Smooth muscle cell (in vitro differentiated cells): ENCODE data around the gene SELENOW. TPM values are rescaled to one million over a fixed set of nuclear protein-coding genes. Genes with fewer than 3 reads are reported as not detected.
A peak's percentile ranks its signal among the peaks of the same experiment; 100 is the strongest.
"Not testable (repeated sequence)": the region's sequence is repeated elsewhere in the genome, so short reads cannot be mapped to it uniquely, and the experiment has no call there.

ENCODE experiments used
- DNase-seq: peaks from one replicate; lab custom pipeline; 2025; ENCODE audit not compliant: unreplicated experiment; lab: John Stamatoyannopoulos, UW
- H2AFZ ChIP-seq: fragments of 200-600 bp; sonication (generic); 2 replicates; pipeline ENCODE4 v1.6.0; 2016; ENCODE audit warnings: antibody characterized with exemption, low read depth, mild to moderate bottlenecking
- H3F3A ChIP-seq: fragments of 200-600 bp; sonication (generic); 2 replicates; pipeline ENCODE4 v1.6.0; 2017; ENCODE audit warnings: antibody characterized with exemption, low read depth
- H3K27ac ChIP-seq: fragments of 200-600 bp; sonication (generic); 2 replicates; pipeline ENCODE4 v1.5.1; 2016; ENCODE audit warnings: low read depth, mild to moderate bottlenecking
- H3K27me3 ChIP-seq: fragments of 200-600 bp; sonication (generic); 2 replicates; pipeline ENCODE4 v1.6.1; 2016; ENCODE audit warnings: low read depth, mild to moderate bottlenecking
- H3K36me3 ChIP-seq: fragments of 200-600 bp; sonication (generic); 2 replicates; pipeline ENCODE4 v1.5.1; 2016; ENCODE audit warnings: low read depth
- H3K4me1 ChIP-seq: fragments of 200-600 bp; sonication (generic); 2 replicates; pipeline ENCODE4 v1.5.1; 2016; ENCODE audit warnings: low read depth
- H3K4me2 ChIP-seq: fragments of 200-600 bp; sonication (generic); 2 replicates; pipeline ENCODE4 v1.6.0; 2016; ENCODE audit warnings: mild to moderate bottlenecking
- H3K4me3 ChIP-seq: fragments of 200-600 bp; sonication (generic); 2 replicates; pipeline ENCODE4 v1.5.1; 2016; ENCODE audit warnings: mild to moderate bottlenecking
- H3K79me2 ChIP-seq: fragments of 200-600 bp; sonication (generic); 2 replicates; pipeline ENCODE4 v1.6.0; 2016; ENCODE audit warnings: low read depth, mild to moderate bottlenecking
- H3K9ac ChIP-seq: fragments of 200-600 bp; sonication (generic); 2 replicates; pipeline ENCODE4 v1.6.0; 2016; ENCODE audit warnings: low read depth
- H3K9me3 ChIP-seq: fragments of 200-600 bp; sonication (generic); replicated peaks from 2 replicates; pipeline ENCODE4 v1.5.1; 2016; ENCODE audit warnings: low read depth
- H4K20me1 ChIP-seq: fragments of 200-600 bp; sonication (generic); 2 replicates; pipeline ENCODE4 v1.6.0; 2016; ENCODE audit warnings: low read depth
- WGBS: methylation state at CpG from one replicate; pipeline ENCODE4 v1.1.7; 2016; ENCODE audit warnings: low lambda C conversion rate; 5-methylcytosine and 5-hydroxymethylcytosine counted together
- polyA plus RNA-seq: library from polyadenylated mRNA; unstranded; fragments of >200 nt; fragmentation: Nextera tagmentation; extraction: Ambion mirVana; gene quantifications from 2 replicates; pipeline ENCODE4 v1.2.1, GENCODE V29; 2016
- total RNA-seq: library from RNA; depleted of rRNA; stranded (reverse); fragments of >200 nt; gene quantifications from 2 replicates; pipeline ENCODE4 v1.2.3, GENCODE V29; 2014
- TF ChIP-seq, protein P1 (sequence below): fragments of 200-600 bp; sonication (generic); IDR thresholded peaks from 2 replicates; pipeline ENCODE4 v1.5.1; 2017; ENCODE audit warnings: borderline replicate concordance, mild to moderate bottlenecking, antibody characterized with exemption; ENCODE audit not compliant: insufficient read depth, poor library complexity, severe bottlenecking

SELENOW gene
- total and polyA plus RNA-seq, 2 experiments from 2014 or later: 441 to 558 TPM

DNA sequence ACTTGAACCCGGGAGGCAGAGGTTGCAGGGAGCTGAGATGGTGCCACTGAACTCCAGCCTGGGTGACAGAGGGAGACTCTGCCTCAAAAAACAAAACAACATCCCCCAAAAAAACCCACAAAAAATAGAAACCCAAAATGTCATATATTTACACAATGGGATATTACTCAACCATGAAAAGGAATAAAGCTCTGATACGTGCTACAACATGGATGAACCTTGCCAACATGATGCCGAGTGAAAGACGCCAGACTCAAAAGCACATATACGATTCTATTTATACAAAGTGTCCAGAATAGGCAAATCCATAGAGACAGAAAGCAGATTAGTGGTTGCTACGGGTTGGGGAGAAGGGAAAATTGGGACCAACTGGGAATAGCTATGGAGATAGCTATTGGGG is 27.9 kb downstream of the SELENOW start:
- Histone ChIP-seq H3K79me2 (no peaks in the 10 kb centered on the region), H2AFZ (no peak overlapping the region), H3K4me3 (no peak overlapping the region), H3K27me3 (no peaks in the 10 kb centered on the region), H3K4me1 (no peaks in the 10 kb centered on the region), H3K9ac (no peak overlapping the region), H3F3A (no peaks in the 10 kb centered on the region), H4K20me1 (no peaks in the 10 kb centered on the region), H3K9me3 (no peaks in the 10 kb centered on the region), H3K36me3 (no peaks in the 10 kb centered on the region), H3K4me2 (no peak overlapping the region), H3K27ac (no peak overlapping the region)
- TF ChIP-seq, protein P1, sequence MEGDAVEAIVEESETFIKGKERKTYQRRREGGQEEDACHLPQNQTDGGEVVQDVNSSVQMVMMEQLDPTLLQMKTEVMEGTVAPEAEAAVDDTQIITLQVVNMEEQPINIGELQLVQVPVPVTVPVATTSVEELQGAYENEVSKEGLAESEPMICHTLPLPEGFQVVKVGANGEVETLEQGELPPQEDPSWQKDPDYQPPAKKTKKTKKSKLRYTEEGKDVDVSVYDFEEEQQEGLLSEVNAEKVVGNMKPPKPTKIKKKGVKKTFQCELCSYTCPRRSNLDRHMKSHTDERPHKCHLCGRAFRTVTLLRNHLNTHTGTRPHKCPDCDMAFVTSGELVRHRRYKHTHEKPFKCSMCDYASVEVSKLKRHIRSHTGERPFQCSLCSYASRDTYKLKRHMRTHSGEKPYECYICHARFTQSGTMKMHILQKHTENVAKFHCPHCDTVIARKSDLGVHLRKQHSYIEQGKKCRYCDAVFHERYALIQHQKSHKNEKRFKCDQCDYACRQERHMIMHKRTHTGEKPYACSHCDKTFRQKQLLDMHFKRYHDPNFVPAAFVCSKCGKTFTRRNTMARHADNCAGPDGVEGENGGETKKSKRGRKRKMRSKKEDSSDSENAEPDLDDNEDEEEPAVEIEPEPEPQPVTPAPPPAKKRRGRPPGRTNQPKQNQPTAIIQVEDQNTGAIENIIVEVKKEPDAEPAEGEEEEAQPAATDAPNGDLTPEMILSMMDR: no peak
- no peak for DNase-seq
- 92% methylated on average over 6 of the region's 6 CpGs for WGBS

DNA sequence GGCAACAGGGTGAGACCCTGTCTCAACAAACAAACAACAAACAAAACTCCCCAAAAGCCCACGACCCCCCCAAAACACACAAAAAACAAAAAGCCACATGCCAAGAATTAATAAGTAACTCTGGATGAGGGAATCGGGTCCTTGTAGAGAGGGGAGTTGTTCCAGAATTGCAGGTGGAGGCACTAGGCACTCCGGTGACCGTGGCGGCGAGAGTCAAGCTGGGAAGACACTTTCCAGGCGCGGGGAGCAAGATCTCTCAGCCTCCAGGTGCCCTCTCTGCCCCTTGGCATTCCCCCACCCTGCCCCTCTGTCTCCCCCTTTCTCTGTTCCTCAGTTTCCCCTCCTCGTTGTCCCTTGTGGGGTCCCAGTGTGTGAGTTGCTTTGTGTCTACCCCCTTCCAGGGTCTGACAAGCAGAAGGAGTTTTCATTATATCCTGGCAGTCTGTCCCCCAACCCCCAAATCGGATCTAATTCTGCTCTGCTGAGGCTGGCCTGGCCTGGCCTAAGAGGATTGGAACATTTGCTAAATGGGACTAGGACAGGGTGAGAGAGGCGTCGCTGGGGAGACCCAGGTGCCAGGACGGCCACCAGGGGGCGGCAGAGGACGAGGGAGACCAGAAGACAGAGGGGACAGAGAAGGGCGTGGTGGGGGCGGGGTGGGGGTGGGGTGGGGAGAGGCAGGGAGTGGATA is 34.9 kb downstream of the SELENOW start:
- DNase-seq: peak; percentile 59
- WGBS: 39% methylated on average over 17 of the region's 17 CpGs

DNA sequence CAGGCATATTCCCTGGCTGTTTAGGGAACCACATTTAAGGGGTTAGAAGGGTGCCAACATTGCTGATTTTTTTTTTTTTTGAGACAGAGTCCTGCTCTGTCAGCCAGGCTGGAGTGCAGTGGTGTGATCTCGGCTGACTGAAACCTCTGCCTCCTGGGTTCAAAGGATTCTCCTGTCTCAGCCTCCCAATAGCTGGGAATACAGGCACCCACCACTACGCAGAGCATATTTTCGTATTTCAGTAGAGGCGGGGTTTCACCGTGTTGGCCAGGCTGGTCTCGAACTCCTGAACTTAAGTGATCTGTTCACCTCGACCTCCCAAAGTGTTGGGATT is 35.5 kb downstream of the SELENOW start:
- WGBS: 61% methylated on average over 7 of the region's 7 CpGs
- no peak overlapping the region for H2AFZ ChIP-seq
- H3K4me2 ChIP-seq: no peak overlapping the region
- TF ChIP-seq, protein P1: no peak
- no peaks in the 10 kb centered on the region for H4K20me1 ChIP-seq
- H3K4me3 ChIP-seq: no peak overlapping the region
- H3K9me3 ChIP-seq: no peaks in the 10 kb centered on the region
- H3F3A ChIP-seq: no peaks in the 10 kb centered on the region
- no peaks in the 10 kb centered on the region for H3K4me1 ChIP-seq
- H3K27ac ChIP-seq: no peak overlapping the region
- no peak for DNase-seq
- H3K9ac ChIP-seq: no peak overlapping the region
- H3K27me3 ChIP-seq: no peaks in the 10 kb centered on the region
- no peaks in the 10 kb centered on the region for H3K36me3 ChIP-seq
- H3K79me2 ChIP-seq: no peaks in the 10 kb centered on the region

More for the DNA sequence above, 34.9 kb downstream of the SELENOW start:
- Histone ChIP-seq H3K27ac (no peak overlapping the region), H2AFZ (no peak overlapping the region), H3K4me2 (no peak overlapping the region), H4K20me1 (no peaks in the 10 kb centered on the region), H3K9ac (no peak overlapping the region), H3K4me3 (no peak overlapping the region), H3F3A (no peaks in the 10 kb centered on the region), H3K4me1 (no peaks in the 10 kb centered on the region), H3K36me3 (no peaks in the 10 kb centered on the region), H3K79me2 (no peaks in the 10 kb centered on the region), H3K27me3 (no peaks in the 10 kb centered on the region), H3K9me3 (no peaks in the 10 kb centered on the region)
- TF ChIP-seq, protein P1: peak; percentile 74

DNA sequence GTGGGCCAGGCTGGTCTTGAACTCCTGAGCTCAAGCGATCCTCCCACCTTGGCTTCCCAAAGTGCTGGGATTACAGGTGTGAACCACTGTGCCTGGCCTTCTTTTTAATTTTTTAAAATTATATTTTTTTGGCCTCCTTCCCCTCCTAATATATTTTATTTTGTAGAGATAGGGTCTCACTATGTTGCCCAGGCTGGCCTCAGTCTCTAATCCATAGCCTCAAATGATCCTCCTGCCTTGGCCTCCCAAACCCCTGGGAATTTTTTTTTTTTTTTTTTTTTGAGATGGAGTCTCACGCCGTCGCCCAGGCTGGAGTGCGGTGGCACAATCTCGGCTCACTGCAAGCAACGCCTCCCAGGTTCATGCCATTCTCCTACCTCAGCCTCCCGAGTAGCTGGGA is 37.8 kb downstream of the SELENOW start:
- H3K9me3 ChIP-seq, H3K4me3 ChIP-seq, H3K9ac ChIP-seq, H3K4me2 ChIP-seq, DNase-seq, H3K27me3 ChIP-seq, H3K36me3 ChIP-seq, H3F3A ChIP-seq, H3K27ac ChIP-seq, H4K20me1 ChIP-seq, H2AFZ ChIP-seq, H3K79me2 ChIP-seq: not testable (repeated sequence)
- 93% methylated on average over 8 of the region's 8 CpGs for WGBS
- peaks cover 16% of the 10 kb centered on the region for H3K4me1 ChIP-seq

DNA sequence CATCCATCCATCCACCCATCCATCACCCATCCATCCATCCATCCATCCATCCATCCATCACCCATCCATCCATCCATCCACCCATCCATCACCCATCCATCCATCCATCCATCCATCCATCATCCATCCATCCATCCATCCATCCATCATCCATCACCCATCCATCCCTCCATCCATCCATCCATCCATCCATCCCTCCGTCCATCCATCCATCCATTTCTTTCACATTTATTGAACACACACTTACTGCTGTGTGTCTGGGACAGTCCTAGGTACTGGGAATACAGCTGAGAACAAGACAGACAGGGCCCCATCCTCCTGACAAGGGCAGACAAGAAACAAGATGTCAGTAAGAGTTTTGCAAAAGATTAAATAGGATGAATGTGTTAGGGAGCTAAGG is 39.7 kb downstream of the SELENOW start:
- not testable (repeated sequence) for H3K4me2 ChIP-seq, H4K20me1 ChIP-seq, H3K4me3 ChIP-seq, H2AFZ ChIP-seq, DNase-seq, H3K27ac ChIP-seq, H3K9ac ChIP-seq, H3K27me3 ChIP-seq, H3K79me2 ChIP-seq, H3F3A ChIP-seq, H3K9me3 ChIP-seq, H3K36me3 ChIP-seq
- peaks cover 29% of the 10 kb centered on the region for H3K4me1 ChIP-seq
- 95% methylated on average over 1 of the region's 1 CpG for WGBS
